Lung (tissue), 12 donors: ENCODE results near the gene FAM163B. TPM values are rescaled to one million over a fixed set of nuclear protein-coding genes. Genes with fewer than 3 reads are reported as not detected.

Source experiments
- ATAC-seq: fragments of 200-7000 bp; cut with Tn5 transposase; one replicate; pipeline ENCODE4 v1.9.1; 2020; ENCODE audit warnings: moderate number of reproducible peaks; ENCODE audit not compliant: insufficient read depth, low FRiP score
- DNase-seq, 3 donors: peaks; one replicate each; pipeline ENCODE4 v3.0.0-alpha.2; 2013 to 2017
- H3K27ac ChIP-seq, 2 donors: one replicate each; pipeline ENCODE4 v1.5.1; 2013; ENCODE audit warnings: mild to moderate bottlenecking in 2 of 2, moderate library complexity in 2 of 2, control low read depth in 1 of 2, inconsistent platforms in 1 of 2, low read depth in 1 of 2, low read length in 1 of 2
- H3K27me3 ChIP-seq, 3 donors: one replicate each; pipeline ENCODE4 v1.5.1; 2013; ENCODE audit warnings: low read length in 2 of 3; ENCODE audit not compliant: control insufficient read depth in 3 of 3, insufficient read depth in 3 of 3
- H3K36me3 ChIP-seq, 4 donors: one replicate each; pipeline ENCODE4 v1.5.1; 2013; ENCODE audit warnings: low read length in 4 of 4, mild to moderate bottlenecking in 1 of 4, moderate library complexity in 1 of 4; ENCODE audit not compliant: control insufficient read depth in 4 of 4, insufficient read depth in 4 of 4
- H3K4me1 ChIP-seq, 5 donors: one replicate each; pipeline ENCODE4 v1.5.1; 2013; ENCODE audit warnings: low read length in 5 of 5, mild to moderate bottlenecking in 2 of 5, moderate library complexity in 1 of 5; ENCODE audit not compliant: control insufficient read depth in 5 of 5, insufficient read depth in 5 of 5
- H3K4me3 ChIP-seq: one replicate; pipeline ENCODE4 v1.5.1; 2013; ENCODE audit warnings: mild to moderate bottlenecking, control low read depth, moderate library complexity
- H3K9ac ChIP-seq, 2 donors: one replicate each; pipeline ENCODE4 v1.5.1; 2013; ENCODE audit warnings: low read length in 2 of 2, control low read depth in 1 of 2; ENCODE audit not compliant: insufficient read depth in 1 of 2
- H3K9me3 ChIP-seq, 4 donors: one replicate each; pipeline ENCODE4 v1.5.1; 2013; ENCODE audit warnings: low read length in 3 of 4, mild to moderate bottlenecking in 1 of 4, moderate library complexity in 1 of 4; ENCODE audit not compliant: control insufficient read depth in 4 of 4, insufficient read depth in 3 of 4
- CTCF ChIP-seq: IDR thresholded peaks from 2 replicates; pipeline ENCODE4 v1.5.1; 2012; ENCODE audit warnings: mild to moderate bottlenecking; ENCODE audit errors: control extremely low read depth, extremely low read depth
- WGBS, 2 donors: extraction: QIAGEN DNeasy Blood & Tissue Kit; methylation state at CpG; one replicate each; pipeline ENCODE4 v1.1.7; 2013; 5-methylcytosine and 5-hydroxymethylcytosine counted together
- polyA plus RNA-seq, 2 donors: library from polyadenylated mRNA; stranded (reverse); fragments of 200-250 nt; gene quantifications; one replicate each; pipeline ENCODE4 v1.2.1, GENCODE V29; 2013
- total RNA-seq, 2 donors: library from RNA; depleted of rRNA in 1 of 2; stranded (reverse); fragments of >200 nt in 1 of 2; gene quantifications; one replicate each; pipeline ENCODE4 v1.2.1, GENCODE V29; 2014 to 2021
- donor health status: control.
- donor health status: control.
- donor health status: Bipolar disorder and iron deficiency.
- donor health status: healthy.
- donor health status: DM: yes; HTN: yes; CAD: no.

The FAM163B gene
- total and polyA plus RNA-seq, 4 donors: 0.10 to 0.51 (median 0.16) TPM; not detected in 1

- DNase-seq (no peak), ATAC-seq (no peak)
- WGBS, 2 donors: 85% methylated on average over 14 of the region's 14 CpGs
- Histone ChIP-seq H3K36me3 (no peaks in the 10 kb centered on the region), H3K4me3 (no peak overlapping the region), H3K9me3 (no peaks in the 10 kb centered on the region), H3K27ac (no peak overlapping the region), H3K4me1 (peaks cover 0 to 52% (median 15%) of the 10 kb centered on the region in 5 donors), H3K9ac (no peak overlapping the region), H3K27me3 (no peaks in the 10 kb centered on the region)
- no peak for TF ChIP-seq CTCF
Observed at GRCh38 chr9:133538176-133538575, 71.0 kb downstream of the FAM163B start.

- H3K27me3 ChIP-seq: no peaks in the 10 kb centered on the region
- 92 to 94% methylated on average over 16 of the region's 16 CpGs for WGBS, 2 donors
- no peak for DNase-seq
- no peak overlapping the region for H3K4me3 ChIP-seq
- no peak for ATAC-seq
- no peaks in the 10 kb centered on the region for H3K9me3 ChIP-seq
- H3K4me1 ChIP-seq: peaks cover 0 to 53% (median 15%) of the 10 kb centered on the region in 5 donors
- no peaks in the 10 kb centered on the region for H3K36me3 ChIP-seq
- TF ChIP-seq CTCF: no peak
- H3K9ac ChIP-seq: no peak overlapping the region
- no peak overlapping the region for H3K27ac ChIP-seq
Observed at GRCh38 chr9:133537257-133537656, 71.9 kb downstream of the FAM163B start.

- no peaks in the 10 kb centered on the region for H3K9me3 ChIP-seq
- H3K4me3 ChIP-seq: no peak overlapping the region
- H3K36me3 ChIP-seq: no peaks in the 10 kb centered on the region
- no peak for TF ChIP-seq CTCF
- WGBS, 2 donors: 88 to 90% methylated on average over 9 of the region's 9 CpGs
- DNase-seq: no peak
- ATAC-seq: no peak
- no peak overlapping the region for H3K9ac ChIP-seq
- H3K4me1 ChIP-seq: peaks cover 0 to 58% (median 15%) of the 10 kb centered on the region in 5 donors
- H3K27me3 ChIP-seq: no peaks in the 10 kb centered on the region
- no peak overlapping the region for H3K27ac ChIP-seq
Observed at GRCh38 chr9:133536536-133536935, 72.7 kb downstream of the FAM163B start.

- WGBS, 2 donors: 88 to 92% methylated on average over 11 of the region's 11 CpGs
- no peak overlapping the region for H3K9ac ChIP-seq
- DNase-seq (no peak), ATAC-seq (no peak)
- H3K36me3 ChIP-seq: no peaks in the 10 kb centered on the region
- no peaks in the 10 kb centered on the region for H3K9me3 ChIP-seq
- peaks cover 0 to 62% (median 15%) of the 10 kb centered on the region in 5 donors for H3K4me1 ChIP-seq
- no peaks in the 10 kb centered on the region for H3K27me3 ChIP-seq
- no peak overlapping the region for H3K27ac ChIP-seq
- H3K4me3 ChIP-seq: no peak overlapping the region
- no peak for TF ChIP-seq CTCF
Observed at GRCh38 chr9:133536080-133536479, 73.1 kb downstream of the FAM163B start.
